Measurements from ENCODE around the gene ERN1.
A peak's percentile ranks its signal among the peaks of the same experiment; 100 is the strongest.
"Not testable (repeated sequence)": the region's sequence is repeated elsewhere in the genome, so short reads cannot be mapped to it uniquely, and the experiment has no call there.

ERN1 gene

GRCh38 chr17:64025732-64026294 lies 104.1 kb downstream of the ERN1 start:
- DNase-seq (ENCODE audit: low spot score): peak; percentile 85

DNA sequence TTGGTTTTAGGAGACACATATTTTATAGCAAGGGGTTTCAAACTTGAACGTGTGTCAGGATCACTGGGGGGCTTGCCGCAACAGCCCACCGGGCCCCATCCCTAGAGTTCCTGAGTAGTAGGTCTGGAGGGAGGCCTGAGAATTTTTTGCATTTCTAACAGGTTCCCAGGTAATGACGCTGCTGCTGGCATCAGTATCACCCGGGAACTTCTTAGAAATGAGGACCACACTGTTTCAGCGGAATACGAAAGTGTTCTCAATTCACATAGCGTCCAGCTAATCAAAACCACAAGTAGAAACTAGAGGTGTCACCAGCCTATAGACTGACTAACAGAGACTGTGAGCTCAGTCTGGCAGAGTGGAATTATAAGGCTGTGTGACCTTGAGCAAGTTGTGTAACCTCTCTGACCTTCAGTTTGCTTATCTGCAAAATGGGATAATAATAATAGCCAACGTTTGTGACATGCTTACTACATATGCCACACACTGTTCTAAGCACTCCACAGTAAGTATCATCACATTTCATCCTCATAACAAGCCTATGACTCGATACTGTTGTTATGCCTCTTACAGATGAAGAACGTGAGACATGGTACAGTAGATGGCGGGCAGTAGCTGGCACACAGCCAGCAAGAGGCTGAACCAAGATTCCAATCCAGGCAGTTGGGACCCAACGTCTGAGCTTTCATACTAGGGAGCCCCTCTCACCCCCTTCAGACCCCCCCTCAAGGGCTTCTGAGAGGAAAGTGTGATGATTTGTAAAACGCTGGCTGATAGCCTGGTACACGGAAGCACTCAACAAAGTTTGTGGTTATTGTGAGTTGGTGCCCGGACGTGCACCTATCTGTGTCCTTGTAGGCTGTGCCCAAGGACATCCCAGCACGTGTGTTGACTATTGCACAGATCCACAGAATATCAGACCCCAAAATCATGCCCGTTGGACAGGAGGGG lies 104.9 kb downstream of the ERN1 start:
- no peak for DNase-seq (ENCODE audit: low spot score)

DNA sequence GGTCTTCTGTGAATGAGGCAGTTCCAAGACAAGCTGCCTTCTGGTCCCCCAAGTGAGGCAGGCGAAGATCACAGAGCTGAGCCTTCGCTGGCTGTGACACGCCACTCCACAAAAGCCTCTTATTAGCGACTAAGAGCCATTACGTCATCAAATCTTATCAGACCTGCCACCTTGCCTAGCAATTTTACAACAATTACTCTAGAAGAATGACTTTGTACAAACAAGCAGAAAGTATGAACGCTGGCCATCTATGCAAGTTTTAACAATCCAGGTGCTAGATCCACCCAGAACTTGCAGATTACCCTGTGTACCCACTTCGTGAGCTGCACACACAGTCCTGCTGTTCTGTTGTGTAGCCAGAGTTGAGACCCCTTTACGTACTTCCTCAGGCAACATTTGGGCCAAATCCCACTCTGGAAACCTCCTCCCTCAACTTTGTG lies 105.7 kb downstream of the ERN1 start:
- no peak for DNase-seq (ENCODE audit: low spot score)

- no peak for DNase-seq (ENCODE audit: low spot score)
Measured at GRCh38 chr17:64022611-64023063, 107.3 kb downstream of the ERN1 start.

- no peak for DNase-seq (ENCODE audit: low spot score)
Measured at GRCh38 chr17:64020056-64020766, 109.7 kb downstream of the ERN1 start, which contains the start of gene ICAM2. ICAM2 (minus strand) TSS chr17:64020633; CDS start chr17:64006691, 13,942 bp downstream.

GRCh38 chr17:64019551-64019961 lies 110.4 kb downstream of the ERN1 start:
- not testable (repeated sequence) for DNase-seq (ENCODE audit: low spot score)

DNA sequence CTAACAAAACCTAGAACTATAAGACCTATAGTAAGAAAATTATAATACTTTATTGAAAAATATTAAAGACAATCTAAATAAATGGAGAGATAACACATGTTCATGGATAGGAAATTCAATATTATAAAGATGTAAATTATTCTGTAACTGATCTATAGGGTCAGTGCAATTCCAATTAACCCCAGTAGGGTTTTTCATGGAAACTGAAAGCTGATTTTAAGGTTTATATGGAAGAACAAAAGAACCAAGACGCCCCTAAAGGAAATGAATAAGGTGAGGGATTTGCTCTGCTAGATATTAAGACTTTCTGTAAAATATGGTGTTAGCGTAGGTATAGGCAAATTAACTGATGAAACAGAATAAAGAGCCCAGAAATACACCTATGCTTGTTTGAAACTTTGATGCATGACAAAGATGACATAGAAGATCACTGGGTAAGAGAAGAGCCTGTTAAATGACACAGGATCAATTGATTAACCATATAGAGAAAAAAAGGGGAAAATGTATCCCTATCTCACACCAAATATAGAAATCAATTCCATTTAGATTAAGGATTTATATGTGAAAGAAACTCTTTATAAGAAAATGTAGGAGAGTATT lies 112.5 kb downstream of the ERN1 start:
- no peak for DNase-seq (ENCODE audit: low spot score)

DNA sequence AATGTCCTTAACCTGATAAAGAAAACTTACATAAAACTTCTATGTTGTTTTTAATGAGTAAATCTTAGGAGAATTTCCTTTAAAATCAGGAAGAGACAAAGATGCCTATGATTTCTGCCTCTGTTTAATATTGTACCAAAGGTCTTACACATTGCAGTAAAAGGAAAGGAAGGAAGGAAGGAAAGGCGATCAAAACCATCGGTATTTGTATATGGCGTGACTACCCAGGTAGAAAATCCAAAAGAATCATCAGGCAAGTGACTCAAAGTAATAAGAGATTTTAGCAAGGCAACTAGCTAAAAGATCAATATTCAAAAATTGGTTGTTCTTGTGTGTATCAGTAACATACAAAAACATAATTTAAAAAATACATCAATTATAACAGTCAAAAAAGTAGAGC lies 113.0 kb downstream of the ERN1 start:
- no peak for DNase-seq (ENCODE audit: low spot score)

GRCh38 chr17:64016231-64016784 lies 113.6 kb downstream of the ERN1 start:
- no peak for DNase-seq (ENCODE audit: low spot score)

GRCh38 chr17:64015447-64015846 lies 114.5 kb downstream of the ERN1 start:
- no peak for DNase-seq (ENCODE audit: low spot score)

DNA sequence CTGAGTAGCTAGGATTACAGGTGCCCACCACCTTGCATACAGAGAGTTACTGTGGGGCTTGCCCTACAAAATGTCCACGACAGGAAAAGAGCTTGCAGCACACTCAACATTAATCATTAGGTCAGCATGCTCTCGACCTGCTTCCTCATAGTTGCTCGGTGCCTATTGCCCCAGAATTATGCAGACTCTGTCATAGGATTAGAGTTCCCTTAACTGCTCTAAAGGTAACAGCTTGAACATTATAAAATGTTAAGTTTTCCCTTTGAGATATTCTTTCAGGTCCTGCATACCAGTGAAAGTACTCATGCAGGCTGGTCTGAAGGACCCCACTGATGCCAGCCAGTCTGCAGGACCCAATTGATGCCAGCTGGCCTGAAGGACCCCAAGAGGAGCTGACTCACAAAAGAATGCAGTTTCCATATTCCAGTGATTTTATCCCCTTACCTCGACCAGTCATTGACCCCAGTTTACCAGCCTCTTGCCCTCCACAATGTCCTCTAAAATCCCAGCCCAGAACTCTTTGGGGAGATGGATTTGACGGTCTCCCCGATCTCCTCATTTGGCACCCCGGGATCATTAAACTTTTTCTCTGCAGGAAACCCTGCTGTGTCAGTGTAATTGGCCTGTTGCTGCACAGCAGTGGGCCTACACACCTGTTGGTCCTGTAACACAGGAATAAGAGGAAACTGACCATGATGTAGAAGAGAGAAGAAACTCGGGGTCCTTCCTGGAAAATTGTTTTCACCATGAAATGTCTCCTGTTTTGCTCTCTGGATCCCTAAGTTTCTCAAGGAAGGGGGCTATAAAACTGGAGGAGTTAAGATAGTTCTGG lies 120.2 kb downstream of the ERN1 start:
- no peak for DNase-seq (ENCODE audit: low spot score)

GRCh38 chr17:64008830-64009229 lies 121.1 kb downstream of the ERN1 start:
- no peak for DNase-seq (ENCODE audit: low spot score)

- DNase-seq (ENCODE audit: low spot score): no peak
Measured at GRCh38 chr17:64008346-64008745, 121.6 kb downstream of the ERN1 start.

DNA sequence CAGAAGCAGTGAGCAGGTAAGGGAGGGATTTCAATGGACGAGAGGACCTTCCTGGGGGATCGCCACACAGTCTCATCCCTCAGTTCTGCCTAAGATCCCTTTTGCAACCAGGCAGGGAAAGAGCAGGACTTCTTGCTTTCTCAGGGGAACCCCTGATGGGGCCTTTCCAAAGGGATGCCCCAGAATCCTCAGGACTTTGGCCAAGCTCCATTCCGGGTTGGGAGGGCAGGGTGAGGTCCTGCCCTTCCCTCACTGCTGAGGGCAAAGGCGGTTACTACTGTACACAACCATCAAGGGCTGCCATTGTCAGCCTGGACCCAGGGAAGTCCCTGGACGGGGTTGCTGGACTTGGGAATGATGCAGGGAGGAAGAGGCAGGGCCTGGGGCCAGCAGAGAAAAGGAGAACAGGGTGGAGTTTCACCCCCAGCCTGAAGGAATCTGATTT lies 122.1 kb downstream of the ERN1 start:
- no peak for DNase-seq (ENCODE audit: low spot score)

DNA sequence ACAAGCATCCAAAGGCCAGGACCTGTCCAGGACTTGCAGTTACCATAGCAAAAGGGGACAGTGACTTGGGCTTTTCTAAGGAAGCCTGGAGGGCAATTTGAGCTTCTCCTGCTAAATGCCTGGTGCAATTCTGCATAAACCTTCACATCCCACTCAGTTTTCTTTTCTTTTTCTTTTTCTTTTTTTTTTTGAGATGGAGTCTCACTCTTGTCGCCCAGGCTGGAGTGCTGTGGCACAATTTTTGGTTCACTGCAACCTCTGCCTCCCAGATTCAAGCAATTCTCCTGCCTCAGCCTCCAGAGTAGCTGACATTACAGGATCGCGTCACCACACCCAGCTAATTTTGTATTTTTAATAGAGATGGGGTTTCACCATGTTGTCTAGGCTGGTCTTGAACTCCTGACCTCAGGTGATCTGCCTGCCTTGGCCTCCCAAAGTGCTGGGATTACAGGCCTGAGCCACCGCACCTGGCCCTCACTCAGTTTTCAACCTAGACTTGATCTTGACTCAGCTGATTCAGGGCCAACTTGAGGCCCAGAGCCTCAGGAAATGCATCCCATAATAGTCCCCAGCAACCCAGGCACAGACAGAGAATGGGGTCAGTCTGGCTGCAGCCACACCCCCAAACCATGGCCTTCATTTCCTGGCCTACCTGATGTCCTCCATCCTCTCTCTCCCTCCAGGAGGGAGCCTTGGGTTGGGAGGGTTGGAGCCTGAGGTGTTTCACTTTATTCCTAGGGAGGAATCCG lies 122.7 kb downstream of the ERN1 start:
- DNase-seq (ENCODE audit: low spot score): not testable (repeated sequence)

DNA sequence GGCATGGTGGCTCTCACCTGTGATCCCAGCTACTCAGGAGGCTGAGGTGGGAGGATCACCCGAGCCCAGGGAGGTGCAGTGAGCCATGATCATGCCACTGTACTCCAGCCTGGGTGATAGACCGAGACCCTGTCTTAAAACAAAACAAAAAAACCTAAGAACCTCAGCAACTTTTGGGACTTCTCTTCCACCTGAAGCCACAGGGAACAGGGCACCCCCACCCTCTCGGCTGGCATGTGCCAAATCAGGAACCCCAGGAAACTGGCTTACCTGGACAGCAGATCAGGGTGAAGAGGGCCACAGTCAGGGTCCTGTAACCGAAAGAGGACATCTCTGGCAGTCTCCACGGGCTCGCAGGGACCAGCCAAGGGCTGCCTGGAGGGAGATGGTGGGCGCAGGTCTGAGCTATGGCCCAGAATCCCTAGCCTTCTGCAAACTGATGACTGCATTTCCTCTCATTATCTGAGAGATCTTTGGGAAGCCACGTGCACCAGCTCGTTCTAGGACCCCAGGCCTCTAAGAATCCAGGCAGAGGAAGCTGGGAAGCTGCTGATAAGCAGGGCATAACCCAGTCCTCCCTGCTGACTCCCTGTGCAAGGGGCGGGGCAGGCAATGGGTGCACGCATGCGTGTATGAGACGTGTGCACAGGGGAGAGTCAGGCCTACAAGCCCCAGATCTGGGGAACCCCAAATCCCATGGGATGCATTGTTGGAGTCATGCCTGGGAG lies 123.4 kb downstream of the ERN1 start:
- DNase-seq (ENCODE audit: low spot score): no peak

- DNase-seq (ENCODE audit: low spot score): peak; percentile 57
Measured at GRCh38 chr17:64005734-64006167, 124.2 kb downstream of the ERN1 start.

GRCh38 chr17:64004903-64005733 lies 124.8 kb downstream of the ERN1 start:
- no peak for DNase-seq (ENCODE audit: low spot score)
